GM12878 (cell line): Measurements from ENCODE around the gene TTC32. TPM values are rescaled to one million over a fixed set of nuclear protein-coding genes. Genes with fewer than 3 reads are reported as not detected.

ENCODE experiments used
- ASH2L ChIP-seq: fragments of 300-600, 200-600 bp; sonication (generic); IDR thresholded peaks from 2 replicates; pipeline ENCODE4 v1.6.1; 2017; ENCODE audit warnings: low read depth, mild to moderate bottlenecking, borderline replicate concordance
- CBFB ChIP-seq: IDR thresholded peaks from 2 replicates; pipeline ENCODE4 v1.6.1; 2016; ENCODE audit warnings: antibody characterized with exemption, low read depth
- CBX3 ChIP-seq: fragments of 200-600 bp; sonication (generic); IDR thresholded peaks from 2 replicates; pipeline ENCODE4 v1.6.1; 2016; ENCODE audit warnings: low read depth, borderline replicate concordance
- MTA3 ChIP-seq: IDR thresholded peaks from 2 replicates; pipeline ENCODE4 v1.6.1; 2012; ENCODE audit warnings: low read length, inconsistent platforms, borderline replicate concordance
- NR2F1 ChIP-seq: fragments of 450-650 bp; conservative IDR thresholded peaks from 2 replicates; pipeline ENCODE4 v1.6.1; 2017; ENCODE audit warnings: mild to moderate bottlenecking
- POLR2AphosphoS5 ChIP-seq: IDR thresholded peaks from 2 replicates; pipeline ENCODE4 v1.6.1; 2011; ENCODE audit warnings: mild to moderate bottlenecking, low read length, inconsistent platforms
- RBBP5 ChIP-seq: fragments of 200-600 bp; sonication (generic); conservative IDR thresholded peaks from 2 replicates; pipeline ENCODE4 v1.6.1; 2016
- SIX5 ChIP-seq: IDR thresholded peaks from 2 replicates; pipeline ENCODE4 v1.6.1; 2011; ENCODE audit warnings: mild to moderate bottlenecking, low read depth, low read length, moderate library complexity; ENCODE audit not compliant: severe bottlenecking
- SUZ12 ChIP-seq: fragments of 200-600 bp; sonication (generic); IDR thresholded peaks from one replicate; pipeline ENCODE4 v1.6.1; 2018; ENCODE audit warnings: antibody characterized with exemption, mild to moderate bottlenecking; ENCODE audit not compliant: unreplicated experiment
- ZNF384 ChIP-seq: IDR thresholded peaks from 2 replicates; pipeline ENCODE4 v1.6.1; 2012; ENCODE audit warnings: low read depth, mild to moderate bottlenecking, low read length, improper control_type of control experiment, borderline replicate concordance
- polyA plus RNA-seq, 11 experiments: library from polyadenylated mRNA; depleted of rRNA in 4 of 11; unstranded in 6 of 11; stranded (reverse) in 5 of 11; fragments of >200 nt; fragmentation: Nextera tagmentation in 4 of 11; fragmentation: Illumina TruSeq in 1 of 11; extraction: Ambion mirVana in 4 of 11; extraction: Trizol in 1 of 11; gene quantifications; 1 replicate in 1 of 11; 2 replicates in 10 of 11; pipeline versions ENCODE4 v1.2.1 to v1.2.3, GENCODE V29; 2011 to 2016; ENCODE audit warnings: inconsistent platforms in 2 of 11, missing spikeins in 2 of 11, low read depth in 1 of 11
- total RNA-seq, 4 experiments: library from RNA; depleted of rRNA in 3 of 4; stranded (reverse); fragments of >200 nt in 3 of 4; fragmentation: Illumina TruSeq in 1 of 4; extraction: Trizol in 1 of 4; gene quantifications; 2 replicates each; pipeline versions ENCODE4 v1.2.1 to v1.2.3, GENCODE V29; 2013 to 2021
- TF ChIP-seq, protein P1 (sequence below): fragments of 450-650 bp; formaldehyde crosslinking; IDR thresholded peaks from 2 replicates; pipeline ENCODE4 v1.5.0; 2022; ENCODE audit warnings: mild to moderate bottlenecking, missing genetic modification characterization
- TF ChIP-seq, protein P2 (sequence below): fragments of 450-650 bp; IDR thresholded peaks from 2 replicates; pipeline ENCODE4 v1.6.1; 2017; ENCODE audit warnings: mild to moderate bottlenecking
- TF ChIP-seq, protein P3 (sequence below): fragments of 150-350 bp; IDR thresholded peaks from 2 replicates; pipeline ENCODE4 v1.6.1; 2014; ENCODE audit warnings: mild to moderate bottlenecking, low read depth, low read length
- TF ChIP-seq, protein P4 (sequence below): IDR thresholded peaks from 2 replicates; pipeline ENCODE4 v1.6.1; 2011; ENCODE audit warnings: borderline replicate concordance, low read depth, mild to moderate bottlenecking, moderate library complexity, low read length; ENCODE audit not compliant: insufficient read depth, poor library complexity, severe bottlenecking
- TF ChIP-seq, protein P5 (sequence below): fragments of 450-650 bp; IDR thresholded peaks from 2 replicates; pipeline ENCODE4 v1.6.1; 2016; ENCODE audit warnings: mild to moderate bottlenecking

TTC32 gene
- total and polyA plus RNA-seq, 10 of the 15 experiments (the other 5 are each of a cell fraction or from before 2014, with no cell fraction given) = 11.1 to 30.0 (median 19.7) TPM

DNA sequence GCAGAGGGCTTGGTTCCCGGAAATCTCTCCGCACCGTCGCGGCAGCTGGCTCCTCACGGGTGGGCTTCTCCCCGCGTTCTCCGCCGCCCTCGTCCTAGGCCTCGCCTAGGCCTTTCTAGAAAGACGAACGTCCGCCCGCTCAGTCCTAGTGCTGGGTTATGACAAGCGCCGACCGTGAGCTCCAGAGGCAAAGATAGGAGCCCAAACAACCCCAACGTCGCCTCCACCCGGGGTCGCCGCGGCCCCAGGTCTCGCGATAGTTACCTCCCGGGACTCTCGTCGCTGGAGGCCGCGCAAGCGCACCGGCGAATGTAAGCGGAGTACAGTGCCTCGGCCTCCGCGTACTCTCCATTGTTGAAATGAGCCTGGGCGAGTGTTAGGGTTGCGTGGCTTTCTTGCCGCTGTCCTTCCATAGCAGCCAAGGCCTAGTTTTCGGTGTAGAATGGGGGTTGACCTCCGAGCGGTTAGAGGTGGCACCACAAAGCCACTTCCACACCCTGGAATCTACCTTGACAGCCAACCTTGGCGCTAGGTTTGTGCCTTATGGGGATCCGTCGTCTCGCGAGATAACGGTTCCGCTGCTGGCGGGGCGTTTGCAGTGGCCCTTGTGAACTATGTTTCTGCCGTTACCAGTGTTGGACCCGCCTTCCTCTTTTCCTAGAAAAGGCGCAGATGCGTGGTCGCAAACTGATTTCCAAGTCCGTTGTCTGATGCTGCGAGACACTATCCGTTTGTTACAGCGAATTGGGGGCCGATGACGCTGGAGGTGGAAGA lies at the start of gene TTC32 (continued):
- TF ChIP-seq, protein P1, sequence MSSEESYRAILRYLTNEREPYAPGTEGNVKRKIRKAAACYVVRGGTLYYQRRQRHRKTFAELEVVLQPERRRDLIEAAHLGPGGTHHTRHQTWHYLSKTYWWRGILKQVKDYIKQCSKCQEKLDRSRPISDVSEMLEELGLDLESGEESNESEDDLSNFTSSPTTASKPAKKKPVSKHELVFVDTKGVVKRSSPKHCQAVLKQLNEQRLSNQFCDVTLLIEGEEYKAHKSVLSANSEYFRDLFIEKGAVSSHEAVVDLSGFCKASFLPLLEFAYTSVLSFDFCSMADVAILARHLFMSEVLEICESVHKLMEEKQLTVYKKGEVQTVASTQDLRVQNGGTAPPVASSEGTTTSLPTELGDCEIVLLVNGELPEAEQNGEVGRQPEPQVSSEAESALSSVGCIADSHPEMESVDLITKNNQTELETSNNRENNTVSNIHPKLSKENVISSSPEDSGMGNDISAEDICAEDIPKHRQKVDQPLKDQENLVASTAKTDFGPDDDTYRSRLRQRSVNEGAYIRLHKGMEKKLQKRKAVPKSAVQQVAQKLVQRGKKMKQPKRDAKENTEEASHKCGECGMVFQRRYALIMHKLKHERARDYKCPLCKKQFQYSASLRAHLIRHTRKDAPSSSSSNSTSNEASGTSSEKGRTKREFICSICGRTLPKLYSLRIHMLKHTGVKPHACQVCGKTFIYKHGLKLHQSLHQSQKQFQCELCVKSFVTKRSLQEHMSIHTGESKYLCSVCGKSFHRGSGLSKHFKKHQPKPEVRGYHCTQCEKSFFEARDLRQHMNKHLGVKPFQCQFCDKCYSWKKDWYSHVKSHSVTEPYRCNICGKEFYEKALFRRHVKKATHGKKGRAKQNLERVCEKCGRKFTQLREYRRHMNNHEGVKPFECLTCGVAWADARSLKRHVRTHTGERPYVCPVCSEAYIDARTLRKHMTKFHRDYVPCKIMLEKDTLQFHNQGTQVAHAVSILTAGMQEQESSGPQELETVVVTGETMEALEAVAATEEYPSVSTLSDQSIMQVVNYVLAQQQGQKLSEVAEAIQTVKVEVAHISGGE (CRISPR knock-in tag) = no peak
- no peak for TF ChIP-seq SUZ12
- TF ChIP-seq, protein P2, sequence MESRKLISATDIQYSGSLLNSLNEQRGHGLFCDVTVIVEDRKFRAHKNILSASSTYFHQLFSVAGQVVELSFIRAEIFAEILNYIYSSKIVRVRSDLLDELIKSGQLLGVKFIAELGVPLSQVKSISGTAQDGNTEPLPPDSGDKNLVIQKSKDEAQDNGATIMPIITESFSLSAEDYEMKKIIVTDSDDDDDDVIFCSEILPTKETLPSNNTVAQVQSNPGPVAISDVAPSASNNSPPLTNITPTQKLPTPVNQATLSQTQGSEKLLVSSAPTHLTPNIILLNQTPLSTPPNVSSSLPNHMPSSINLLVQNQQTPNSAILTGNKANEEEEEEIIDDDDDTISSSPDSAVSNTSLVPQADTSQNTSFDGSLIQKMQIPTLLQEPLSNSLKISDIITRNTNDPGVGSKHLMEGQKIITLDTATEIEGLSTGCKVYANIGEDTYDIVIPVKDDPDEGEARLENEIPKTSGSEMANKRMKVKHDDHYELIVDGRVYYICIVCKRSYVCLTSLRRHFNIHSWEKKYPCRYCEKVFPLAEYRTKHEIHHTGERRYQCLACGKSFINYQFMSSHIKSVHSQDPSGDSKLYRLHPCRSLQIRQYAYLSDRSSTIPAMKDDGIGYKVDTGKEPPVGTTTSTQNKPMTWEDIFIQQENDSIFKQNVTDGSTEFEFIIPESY = no peak
- TF ChIP-seq, protein P3, sequence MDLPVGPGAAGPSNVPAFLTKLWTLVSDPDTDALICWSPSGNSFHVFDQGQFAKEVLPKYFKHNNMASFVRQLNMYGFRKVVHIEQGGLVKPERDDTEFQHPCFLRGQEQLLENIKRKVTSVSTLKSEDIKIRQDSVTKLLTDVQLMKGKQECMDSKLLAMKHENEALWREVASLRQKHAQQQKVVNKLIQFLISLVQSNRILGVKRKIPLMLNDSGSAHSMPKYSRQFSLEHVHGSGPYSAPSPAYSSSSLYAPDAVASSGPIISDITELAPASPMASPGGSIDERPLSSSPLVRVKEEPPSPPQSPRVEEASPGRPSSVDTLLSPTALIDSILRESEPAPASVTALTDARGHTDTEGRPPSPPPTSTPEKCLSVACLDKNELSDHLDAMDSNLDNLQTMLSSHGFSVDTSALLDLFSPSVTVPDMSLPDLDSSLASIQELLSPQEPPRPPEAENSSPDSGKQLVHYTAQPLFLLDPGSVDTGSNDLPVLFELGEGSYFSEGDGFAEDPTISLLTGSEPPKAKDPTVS = 0 out of 2 replicates have a peak, but pooled peaks have one; percentile 45
- TF ChIP-seq CBX3 = no peak
- TF ChIP-seq, protein P4, sequence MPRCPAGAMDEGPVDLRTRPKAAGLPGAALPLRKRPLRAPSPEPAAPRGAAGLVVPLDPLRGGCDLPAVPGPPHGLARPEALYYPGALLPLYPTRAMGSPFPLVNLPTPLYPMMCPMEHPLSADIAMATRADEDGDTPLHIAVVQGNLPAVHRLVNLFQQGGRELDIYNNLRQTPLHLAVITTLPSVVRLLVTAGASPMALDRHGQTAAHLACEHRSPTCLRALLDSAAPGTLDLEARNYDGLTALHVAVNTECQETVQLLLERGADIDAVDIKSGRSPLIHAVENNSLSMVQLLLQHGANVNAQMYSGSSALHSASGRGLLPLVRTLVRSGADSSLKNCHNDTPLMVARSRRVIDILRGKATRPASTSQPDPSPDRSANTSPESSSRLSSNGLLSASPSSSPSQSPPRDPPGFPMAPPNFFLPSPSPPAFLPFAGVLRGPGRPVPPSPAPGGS = no peak
- no peak for TF ChIP-seq ZNF384
- TF ChIP-seq SIX5 = peak; percentile 4
- TF ChIP-seq NR2F1 = peak; percentile 95
- TF ChIP-seq, protein P5, sequence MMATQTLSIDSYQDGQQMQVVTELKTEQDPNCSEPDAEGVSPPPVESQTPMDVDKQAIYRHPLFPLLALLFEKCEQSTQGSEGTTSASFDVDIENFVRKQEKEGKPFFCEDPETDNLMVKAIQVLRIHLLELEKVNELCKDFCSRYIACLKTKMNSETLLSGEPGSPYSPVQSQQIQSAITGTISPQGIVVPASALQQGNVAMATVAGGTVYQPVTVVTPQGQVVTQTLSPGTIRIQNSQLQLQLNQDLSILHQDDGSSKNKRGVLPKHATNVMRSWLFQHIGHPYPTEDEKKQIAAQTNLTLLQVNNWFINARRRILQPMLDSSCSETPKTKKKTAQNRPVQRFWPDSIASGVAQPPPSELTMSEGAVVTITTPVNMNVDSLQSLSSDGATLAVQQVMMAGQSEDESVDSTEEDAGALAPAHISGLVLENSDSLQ = peak; percentile 41; the same call in 1 of the 2 replicates
- TF ChIP-seq ASH2L = no peak
- TF ChIP-seq CBFB = peak; percentile 98
- TF ChIP-seq RBBP5 = 0 out of 2 replicates have a peak, but pooled peaks have one; percentile 29
- peak; percentile 98 for TF ChIP-seq POLR2AphosphoS5
- peak; percentile 74; the same call in 1 of the 2 replicates for TF ChIP-seq MTA3
